ENCODE results near the gene CCDC88B. TPM values are rescaled to one million over a fixed set of nuclear protein-coding genes. Genes with fewer than 3 reads are reported as not detected.

CCDC88B gene
- total RNA-seq, 1 experiment from 2014 or later, result 14.7 TPM

- H3K79me2 ChIP-seq (ENCODE audit: insufficient read depth, low read length), result peaks cover 33% of the 10 kb centered on the region
- no peaks in the 10 kb centered on the region for H3K27me3 ChIP-seq (ENCODE audit: insufficient read depth, low read length)
- no peaks in the 10 kb centered on the region for H3K9me3 ChIP-seq (ENCODE audit: control insufficient read depth in 1 of 2, insufficient read depth in 1 of 2, low read depth in 1 of 2, low read length in 2 of 2)
- peak within 1 kb of the TSS; percentile 80 to 84 for H3K4me3 ChIP-seq (replicated peaks in 1 of 2; ENCODE audit: low read depth in 1 of 2, low read length in 2 of 2)
- H3K27ac ChIP-seq (ENCODE audit: low read depth, low read length), result peak within 1 kb of the TSS; percentile 83
- peak within 1 kb of the TSS; percentile 77 for H3K4me2 ChIP-seq (ENCODE audit: low read length)
- H2AFZ ChIP-seq (ENCODE audit: low read depth, low read length, poor library complexity, severe bottlenecking), result no peak within 1 kb of the TSS
- DNase-seq (ENCODE audit: low read depth, low spot score), result peak; percentile 94
- RAD21 ChIA-PET (ENCODE audit: low non-redundant PET in 1 of 2, low total read pairs in 2 of 2, uncharacterized antibody in 2 of 2, unreplicated experiment in 2 of 2), result interaction anchor here (0.6 to 2.6 kb wide), 14 partner anchors 13 to 131 kb away, joined by 3 to 29 read pairs (median 4); partner anchors contain the start of gene ESRRA (in 2 of the 2)
- TF ChIP-seq JUND (IDR thresholded peaks at IDR 0.05) (no peak), ATF3 (IDR thresholded peaks at IDR 0.05) (no peak), ZFX (IDR thresholded peaks at IDR 0.05) (peak; percentile 53; the same call in 1 of the 2 replicates), POLR2AphosphoS5 (IDR thresholded peaks at IDR 0.05; ENCODE audit: low read depth, low read length) (peak; percentile 88), CTCF (IDR thresholded peaks at IDR 0.05 in 2 of 3, conservative IDR thresholded peaks at IDR 0.05 in 1 of 3; ENCODE audit: borderline replicate concordance in 1 of 3, insufficient read depth in 1 of 3, low read depth in 2 of 3, low read length in 2 of 3) (peak in 2 of 3 experiments; percentile 28 to 38; a peak in 3 of 6 replicates)
- no peaks in the 10 kb centered on the region for H4K20me1 ChIP-seq (ENCODE audit: insufficient read depth)
- H3K9me2 ChIP-seq (ENCODE audit: insufficient read depth), result no peaks in the 10 kb centered on the region
- intact Hi-C loops (cut with micrococcal nuclease), result loop anchor here (1.0 kb wide), 3 partner anchors 13 to 41 kb away; partner anchors contain the start of gene RPS6KA4
- BruUV-seq (replicated peaks), result TSS peak; percentile 61
- CTCF ChIA-PET, result interaction anchor here (0.6 to 3.7 kb wide), 23 partner anchors 11 to 515 kb away, joined by 3 to 92 read pairs (median 5); partner anchors contain the start of genes BAD, ESRRA and FKBP2
- ATAC-seq, result peak; percentile 82
- peak within 1 kb of the TSS; percentile 89 for H3K9ac ChIP-seq (ENCODE audit: low read length)
- H3K4me1 ChIP-seq (ENCODE audit: control insufficient read depth in 1 of 2, insufficient read depth in 2 of 2, low read length in 2 of 2), result peaks cover 22 to 64% of the 10 kb centered on the region in 2 experiments
- H3K36me3 ChIP-seq (ENCODE audit: control insufficient read depth in 1 of 2, insufficient read depth in 2 of 2, low read length in 2 of 2), result peaks cover 7 to 23% of the 10 kb centered on the region in 2 experiments; a peak in 2 of 4 replicates
- POLR2A ChIA-PET, result interaction anchor here (0.6 to 3.0 kb wide), 26 partner anchors 9 to 1769 kb away, joined by 3 to 77 read pairs (median 6); partner anchors contain the start of genes CATSPERZ, ESRRA, FKBP2 and PLCB3
Observed at GRCh38 chr11:64317961-64318765, 21.8 kb upstream of the CCDC88B start, which contains the start of gene PRDX5. TSS of gene PRDX5 (plus strand) at chr11:64318121. CDS start at chr11:64318216, 95 bp downstream.

All from HCT116 (cell line).